Neural cell (in vitro differentiated cells): ENCODE data around the gene VPS37C. TPM values are rescaled to one million over a fixed set of nuclear protein-coding genes. Genes with fewer than 3 reads are reported as not detected.

Experiments
- H2AFZ ChIP-seq: fragments of 200-600, 300-800 bp; sonication (generic), shearing (Covaris generic); 2 replicates; pipeline ENCODE4 v1.6.0; 2014; ENCODE audit warnings: low read depth, mild to moderate bottlenecking, antibody characterized with exemption, low read length, moderate library complexity
- H3F3A ChIP-seq: fragments of 200-600 bp; shearing (Covaris generic); 2 replicates; pipeline ENCODE4 v1.6.1; 2016; ENCODE audit warnings: mild to moderate bottlenecking, moderate library complexity, mixed read lengths, antibody characterized with exemption, low read length; ENCODE audit not compliant: insufficient read depth, poor library complexity, severe bottlenecking
- H3K27ac ChIP-seq: fragments of 200-600, 300-800 bp; sonication (generic), shearing (Covaris generic); 2 replicates; pipeline ENCODE4 v1.5.1; 2014; ENCODE audit warnings: mild to moderate bottlenecking, low read length, moderate library complexity
- H3K27me3 ChIP-seq: fragments of 300-800, 200-600 bp; sonication (generic), shearing (Covaris generic); 2 replicates; pipeline ENCODE4 v1.6.0; 2014; ENCODE audit warnings: mild to moderate bottlenecking, low read depth, low read length, moderate library complexity; ENCODE audit not compliant: insufficient read depth
- H3K36me3 ChIP-seq: fragments of 300-800, 200-600 bp; sonication (generic), shearing (Covaris generic); 2 replicates; pipeline ENCODE4 v1.5.1; 2014; ENCODE audit warnings: mild to moderate bottlenecking, antibody characterized with exemption, low read length, moderate library complexity; ENCODE audit not compliant: insufficient read depth
- H3K4me2 ChIP-seq: fragments of 300-800, 200-600 bp; sonication (generic), shearing (Covaris generic); 2 replicates; pipeline ENCODE4 v1.6.0; 2014; ENCODE audit warnings: mild to moderate bottlenecking, low read length
- H3K4me3 ChIP-seq: fragments of 300-800, 200-600 bp; sonication (generic), shearing (Covaris generic); 2 replicates; pipeline ENCODE4 v1.5.1; 2014; ENCODE audit warnings: mild to moderate bottlenecking, low read length, moderate library complexity
- H3K79me2 ChIP-seq: fragments of 200-600 bp; shearing (Covaris generic); replicated peaks from 2 replicates; pipeline ENCODE4 v1.6.0; 2014; ENCODE audit warnings: mild to moderate bottlenecking, low read length, moderate library complexity; ENCODE audit not compliant: insufficient read depth
- H3K9ac ChIP-seq: fragments of 300-800, 200-600 bp; sonication (generic), shearing (Covaris generic); 2 replicates; pipeline ENCODE4 v1.6.1; 2016; ENCODE audit warnings: mild to moderate bottlenecking, low read length, mixed read lengths
- H3K9me2 ChIP-seq: fragments of 200-600 bp; shearing (Covaris generic); 2 replicates; pipeline ENCODE4 v1.6.1; 2016; ENCODE audit warnings: mild to moderate bottlenecking, low read length, mixed read lengths; ENCODE audit not compliant: insufficient read depth
- H3K9me3 ChIP-seq: fragments of 200-600, 300-800 bp; sonication (generic), shearing (Covaris generic); 2 replicates; pipeline ENCODE4 v1.6.1; 2016; ENCODE audit warnings: mild to moderate bottlenecking, mixed run types, low read length, moderate library complexity, mixed read lengths
- H4K20me1 ChIP-seq: fragments of 200-600 bp; shearing (Covaris generic); 2 replicates; pipeline ENCODE4 v1.6.1; 2016; ENCODE audit warnings: mild to moderate bottlenecking, mixed run types; ENCODE audit not compliant: insufficient read depth
- CTCF ChIP-seq: fragments of 450-650 bp; IDR thresholded peaks from 2 replicates; pipeline ENCODE4 v1.5.1; 2014; ENCODE audit warnings: antibody characterized with exemption, mild to moderate bottlenecking, moderate library complexity; ENCODE audit not compliant: poor library complexity, severe bottlenecking
- EP300 ChIP-seq: fragments of 450-650 bp; conservative IDR thresholded peaks from 2 replicates; pipeline ENCODE4 v1.6.1; 2014; ENCODE audit warnings: antibody characterized with exemption, mild to moderate bottlenecking, moderate library complexity; ENCODE audit not compliant: poor library complexity, severe bottlenecking
- EZH2 ChIP-seq: fragments of 200-600, 300-800 bp; shearing (Covaris generic), sonication (generic); IDR thresholded peaks from 2 replicates; pipeline ENCODE4 v1.6.1; 2014; ENCODE audit warnings: antibody characterized with exemption, low read length, borderline replicate concordance, mild to moderate bottlenecking; ENCODE audit not compliant: insufficient read depth, poor library complexity, severe bottlenecking
- MXI1 ChIP-seq: fragments of 450-650 bp; conservative IDR thresholded peaks from 2 replicates; pipeline ENCODE4 v1.6.1; 2014; ENCODE audit warnings: antibody characterized with exemption, mild to moderate bottlenecking; ENCODE audit not compliant: poor library complexity, severe bottlenecking
- POLR2AphosphoS5 ChIP-seq: IDR thresholded peaks from 2 replicates; pipeline ENCODE4 v1.6.1; 2012
- RAD21 ChIP-seq: fragments of 450-650 bp; conservative IDR thresholded peaks from 2 replicates; pipeline ENCODE4 v1.6.1; 2014; ENCODE audit warnings: antibody characterized with exemption, mild to moderate bottlenecking, moderate library complexity
- REST ChIP-seq: IDR thresholded peaks from 2 replicates; pipeline ENCODE4 v1.6.1; 2012; ENCODE audit warnings: borderline replicate concordance
- SMC3 ChIP-seq: fragments of 450-650 bp; conservative IDR thresholded peaks from 2 replicates; pipeline ENCODE4 v1.6.1; 2014; ENCODE audit warnings: antibody characterized with exemption, mild to moderate bottlenecking, moderate library complexity; ENCODE audit not compliant: poor library complexity
- TAF1 ChIP-seq: IDR thresholded peaks from 2 replicates; pipeline ENCODE4 v1.6.1; 2012; ENCODE audit warnings: low read depth
- polyA plus RNA-seq: library from polyadenylated mRNA; depleted of rRNA; stranded (reverse); fragments of >200 nt; gene quantifications from 2 replicates; pipeline ENCODE4 v1.2.3, GENCODE V29; 2014

Gene VPS37C
- polyA plus RNA-seq, 1 donor from 2014 or later: 7.3 TPM

- Histone ChIP-seq H3K4me2 (no peak overlapping the region), H3K9me2 (no peaks in the 10 kb centered on the region), H3K9ac (no peak overlapping the region), H3K79me2 (no peaks in the 10 kb centered on the region), H4K20me1 (no peaks in the 10 kb centered on the region), H3K36me3 (no peaks in the 10 kb centered on the region), H3K9me3 (no peaks in the 10 kb centered on the region), H3K27ac (no peak overlapping the region), H2AFZ (no peak overlapping the region), H3K4me3 (no peak overlapping the region), H3F3A (no peaks in the 10 kb centered on the region), H3K27me3 (no peaks in the 10 kb centered on the region)
- TF ChIP-seq SMC3: no peak
- TF ChIP-seq CTCF: no peak
- TF ChIP-seq TAF1: no peak
- TF ChIP-seq EZH2: no peak
- no peak for TF ChIP-seq EP300
- no peak for TF ChIP-seq RAD21
- TF ChIP-seq REST: no peak
- no peak for TF ChIP-seq POLR2AphosphoS5
- TF ChIP-seq MXI1: no peak
Observed at GRCh38 chr11:61090982-61091372, 70.2 kb downstream of the VPS37C start.

- H3K4me3 ChIP-seq: no peak overlapping the region
- H2AFZ ChIP-seq: no peak overlapping the region
- no peak overlapping the region for H3K9ac ChIP-seq
- no peaks in the 10 kb centered on the region for H3F3A ChIP-seq
- no peaks in the 10 kb centered on the region for H3K36me3 ChIP-seq
- no peaks in the 10 kb centered on the region for H3K79me2 ChIP-seq
- H3K9me2 ChIP-seq: no peaks in the 10 kb centered on the region
- H3K27me3 ChIP-seq: no peaks in the 10 kb centered on the region
- no peak overlapping the region for H3K4me2 ChIP-seq
- no peak overlapping the region for H3K27ac ChIP-seq
- TF ChIP-seq EP300 (no peak), SMC3 (no peak), TAF1 (no peak), REST (no peak), CTCF (no peak), RAD21 (no peak), POLR2AphosphoS5 (no peak), EZH2 (no peak), MXI1 (no peak)
- no peaks in the 10 kb centered on the region for H4K20me1 ChIP-seq
- no peaks in the 10 kb centered on the region for H3K9me3 ChIP-seq
Observed at GRCh38 chr11:61090521-61090920, 70.7 kb downstream of the VPS37C start.
